OCI-LY3 (cell line): ENCODE data around the gene RNF157.

Experiments
- CTCF ChIP-seq: fragments of 200-600, 300-600 bp; sonication (generic); IDR thresholded peaks from 2 replicates; pipeline ENCODE4 v1.5.1; 2014; ENCODE audit warnings: antibody characterized with exemption, low read length, low read depth
- EZH2phosphoT487 ChIP-seq: fragments of 200-600 bp; shearing (Covaris generic); IDR thresholded peaks from 2 replicates; pipeline ENCODE4 v1.6.1; 2018; ENCODE audit warnings: antibody characterized with exemption, mixed run types, low read depth

- no peak for TF ChIP-seq EZH2phosphoT487
- no peak for TF ChIP-seq CTCF
Observed at GRCh38 chr17:76251478-76252039, 11.3 kb upstream of the RNF157 start.
